ENCODE measurements around the gene MATN3.
A peak's percentile ranks its signal among the peaks of the same experiment; 100 is the strongest.

MATN3 gene

DNA sequence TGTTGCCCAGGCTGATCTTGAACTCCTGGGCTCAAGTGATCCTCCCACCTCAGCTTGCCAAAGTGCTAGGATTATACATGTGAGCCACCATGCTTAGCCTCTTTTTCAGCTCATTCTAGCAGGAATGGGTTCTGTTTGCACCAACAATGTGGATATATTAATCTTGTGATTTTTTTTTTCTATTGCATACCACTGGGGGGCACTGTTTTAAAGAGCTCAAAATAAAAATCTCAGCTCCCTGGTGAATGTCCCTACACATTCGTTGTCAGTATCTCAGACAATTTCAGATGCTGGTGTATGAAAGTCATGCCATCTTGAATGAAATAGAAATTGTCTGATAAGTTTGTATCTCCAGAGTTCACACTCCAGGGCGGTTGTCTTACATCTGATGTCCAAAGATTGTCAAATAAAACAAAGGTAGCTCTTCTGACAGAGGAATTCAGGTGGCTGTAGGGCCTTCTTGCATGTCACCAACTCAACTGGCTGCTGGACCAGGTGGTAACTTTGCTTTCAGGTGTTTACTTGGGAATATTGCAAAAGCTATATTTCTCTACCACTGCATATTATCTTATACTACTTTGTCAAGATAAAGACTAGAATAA is 3.1 kb upstream of the MATN3 start:
- TF ChIP-seq, protein P1, sequence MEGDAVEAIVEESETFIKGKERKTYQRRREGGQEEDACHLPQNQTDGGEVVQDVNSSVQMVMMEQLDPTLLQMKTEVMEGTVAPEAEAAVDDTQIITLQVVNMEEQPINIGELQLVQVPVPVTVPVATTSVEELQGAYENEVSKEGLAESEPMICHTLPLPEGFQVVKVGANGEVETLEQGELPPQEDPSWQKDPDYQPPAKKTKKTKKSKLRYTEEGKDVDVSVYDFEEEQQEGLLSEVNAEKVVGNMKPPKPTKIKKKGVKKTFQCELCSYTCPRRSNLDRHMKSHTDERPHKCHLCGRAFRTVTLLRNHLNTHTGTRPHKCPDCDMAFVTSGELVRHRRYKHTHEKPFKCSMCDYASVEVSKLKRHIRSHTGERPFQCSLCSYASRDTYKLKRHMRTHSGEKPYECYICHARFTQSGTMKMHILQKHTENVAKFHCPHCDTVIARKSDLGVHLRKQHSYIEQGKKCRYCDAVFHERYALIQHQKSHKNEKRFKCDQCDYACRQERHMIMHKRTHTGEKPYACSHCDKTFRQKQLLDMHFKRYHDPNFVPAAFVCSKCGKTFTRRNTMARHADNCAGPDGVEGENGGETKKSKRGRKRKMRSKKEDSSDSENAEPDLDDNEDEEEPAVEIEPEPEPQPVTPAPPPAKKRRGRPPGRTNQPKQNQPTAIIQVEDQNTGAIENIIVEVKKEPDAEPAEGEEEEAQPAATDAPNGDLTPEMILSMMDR (IDR thresholded peaks at IDR 0.05; ENCODE audit: insufficient read depth, low read depth, low read length, missing control alignments), result peak; percentile 48
- peak; percentile 64 for DNase-seq (ENCODE audit: low read depth)
- H3K4me3 ChIP-seq (ENCODE audit: low read length), result no peak overlapping the region

DNA sequence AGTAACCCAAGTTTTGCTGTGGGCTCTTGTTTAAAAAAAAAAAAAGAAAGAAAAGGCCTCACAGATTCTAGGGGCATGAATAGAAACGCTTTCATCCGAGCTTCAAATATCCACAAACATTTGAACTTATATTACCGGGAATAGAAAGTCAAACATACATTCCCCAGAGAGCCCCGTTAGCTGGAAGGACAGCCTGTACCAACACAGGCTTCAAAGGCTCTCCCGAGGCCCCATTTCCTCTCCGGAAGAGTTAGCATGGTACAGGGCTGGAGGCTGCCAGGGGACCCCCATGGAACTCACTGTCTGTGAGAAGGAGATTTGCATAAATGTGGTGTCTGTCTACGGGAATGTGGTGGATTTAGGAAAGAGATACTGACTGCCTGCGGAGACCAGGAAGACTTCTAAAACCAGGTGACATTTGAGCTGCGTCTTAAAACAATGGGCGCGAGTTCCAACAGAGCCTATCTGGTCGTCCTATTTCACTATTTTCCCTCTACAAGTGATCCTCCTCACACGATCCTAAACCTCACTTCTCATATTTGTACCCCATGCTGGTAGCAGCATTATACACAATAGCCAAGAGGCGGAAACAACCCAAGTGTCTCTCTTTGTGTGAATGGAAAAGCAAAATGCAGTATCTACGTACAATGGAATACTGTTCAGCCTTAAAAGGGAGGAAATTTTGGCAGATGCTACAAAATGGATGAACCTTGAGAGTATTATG is 820 bp upstream of the MATN3 start:
- TF ChIP-seq, protein P1 (IDR thresholded peaks at IDR 0.05; ENCODE audit: insufficient read depth, low read depth, low read length, missing control alignments), result no peak

DNA sequence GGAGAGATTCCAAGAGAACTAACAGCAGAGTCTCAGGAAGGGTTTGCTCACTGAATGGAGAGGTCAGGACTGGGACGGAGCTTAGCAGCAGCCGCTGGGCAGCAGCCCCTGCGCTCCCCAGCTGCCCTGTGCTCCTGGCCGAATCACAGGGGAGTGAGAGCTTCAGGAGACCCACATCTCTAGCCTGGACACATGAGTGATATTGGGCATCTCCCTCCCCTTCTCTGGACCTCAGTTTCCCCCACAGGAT is 511 bp downstream of the MATN3 start:
- H3K4me3 ChIP-seq (ENCODE audit: low read length), result no peak overlapping the region
- DNase-seq (ENCODE audit: low read depth), result no peak
- TF ChIP-seq, protein P1 (IDR thresholded peaks at IDR 0.05; ENCODE audit: insufficient read depth, low read depth, low read length, missing control alignments), result no peak

More for the DNA sequence above, 820 bp upstream of the MATN3 start:
- H3K4me3 ChIP-seq (ENCODE audit: low read length), result no peak overlapping the region
- no peak for DNase-seq (ENCODE audit: low read depth)

DNA sequence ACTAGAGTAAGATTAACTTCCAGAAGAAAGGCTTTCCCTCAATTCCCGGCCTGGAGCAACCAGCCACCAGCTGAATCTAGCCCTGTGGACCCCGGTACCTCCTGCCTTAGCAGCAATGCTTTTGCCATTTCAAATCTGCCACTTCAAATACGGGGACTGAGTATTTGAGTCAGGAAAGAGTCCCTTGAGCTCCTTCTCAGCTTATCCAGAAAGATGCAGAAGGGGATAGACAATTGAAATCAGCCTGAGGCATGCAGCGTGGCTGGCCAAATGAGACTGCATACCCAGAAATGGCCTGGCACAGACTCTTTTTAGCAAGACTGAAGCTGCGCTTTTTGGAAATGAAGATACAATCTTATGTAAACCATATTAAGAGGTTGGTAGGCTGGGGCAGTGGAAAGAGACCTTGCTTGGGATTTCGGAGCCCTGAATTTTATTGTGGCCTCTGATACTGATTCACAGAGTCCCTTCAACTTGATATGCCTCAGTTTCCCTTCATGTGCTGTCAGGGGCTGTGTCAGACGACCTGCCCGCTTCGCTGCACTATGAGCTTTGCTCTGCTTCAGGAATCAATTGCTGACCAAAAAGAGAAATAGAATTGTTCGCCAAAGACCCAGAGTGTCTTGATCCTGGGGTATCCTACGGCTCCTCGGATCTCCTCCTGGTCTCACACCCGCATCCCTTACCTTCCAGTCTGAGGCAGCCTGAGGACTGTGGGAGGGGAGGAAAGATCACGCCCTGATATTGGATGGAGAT is 1.0 kb downstream of the MATN3 start:
- H3K4me3 ChIP-seq (ENCODE audit: low read length), result no peak overlapping the region
- DNase-seq (ENCODE audit: low read depth), result no peak
- TF ChIP-seq, protein P1 (IDR thresholded peaks at IDR 0.05; ENCODE audit: insufficient read depth, low read depth, low read length, missing control alignments), result no peak

DNA sequence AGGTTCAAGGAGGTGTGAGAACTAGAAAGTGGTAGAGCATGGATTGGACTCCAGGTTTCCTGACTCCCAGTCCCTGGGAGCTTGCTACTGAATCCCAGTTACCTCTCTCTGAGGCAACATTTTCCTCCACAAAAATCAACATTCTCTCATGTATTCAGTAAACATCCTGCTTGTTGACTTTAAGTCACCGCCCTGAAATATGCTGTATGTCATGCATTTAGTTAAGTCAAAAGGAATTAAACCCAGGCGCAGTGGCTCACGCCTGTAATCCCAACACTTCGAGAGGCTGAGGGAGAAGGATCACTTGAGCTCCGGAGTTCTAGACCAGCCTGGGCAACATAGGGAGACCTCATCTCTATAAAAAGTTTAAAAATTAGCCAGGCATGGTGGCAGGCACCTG is 3.8 kb downstream of the MATN3 start:
- TF ChIP-seq, protein P1 (IDR thresholded peaks at IDR 0.05; ENCODE audit: insufficient read depth, low read depth, low read length, missing control alignments), result no peak
- no peak overlapping the region for H3K4me3 ChIP-seq (ENCODE audit: low read length)
- DNase-seq (ENCODE audit: low read depth), result peak; percentile 40

DNA sequence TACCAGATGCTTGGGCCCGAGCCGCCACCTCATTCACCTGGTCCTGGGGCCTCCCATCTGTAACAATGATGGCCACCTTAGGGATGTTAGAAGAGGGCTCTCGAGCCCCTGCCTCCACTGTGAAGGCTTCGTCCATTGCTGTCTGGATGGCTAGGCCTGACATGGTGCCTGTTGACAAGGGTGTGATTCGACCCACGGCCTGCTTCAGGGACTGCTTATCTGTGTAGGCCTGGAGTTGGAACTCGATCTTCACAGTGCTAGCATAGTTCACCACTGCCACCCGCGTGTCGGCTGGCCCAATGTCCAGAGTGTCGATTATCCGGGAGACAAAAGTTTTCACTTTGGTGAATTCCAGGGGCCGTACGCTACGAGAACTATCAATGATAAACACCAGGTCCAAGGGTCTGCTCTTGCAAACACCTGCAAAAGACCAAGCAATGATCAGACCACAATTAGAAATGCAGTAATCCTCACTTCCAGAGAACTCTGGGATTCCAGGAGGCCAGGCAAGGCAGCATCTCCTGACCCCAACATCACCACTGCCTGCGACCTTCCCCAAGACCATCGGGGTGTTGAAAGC is 6.5 kb downstream of the MATN3 start:
- TF ChIP-seq, protein P1 (IDR thresholded peaks at IDR 0.05; ENCODE audit: insufficient read depth, low read depth, low read length, missing control alignments), result no peak
- no peak for DNase-seq (ENCODE audit: low read depth)
- no peak overlapping the region for H3K4me3 ChIP-seq (ENCODE audit: low read length)

Data from epithelial cell of esophagus (primary cell).